ENCODE results near the gene FGF7.

GRCh38 chr15:49494842-49495241 lies 71.8 kb downstream of the FGF7 start:
- no peak for TF ChIP-seq CTCF (IDR thresholded peaks at IDR 0.05; ENCODE audit: extremely low read depth in 1 of 2, insufficient read depth in 1 of 2, low read depth in 1 of 2, low read length in 2 of 2)
- no peak for TF ChIP-seq POLR2AphosphoS5 (IDR thresholded peaks at IDR 0.05; ENCODE audit: insufficient read depth, low read depth, low read length)
- no peak for TF ChIP-seq POLR2A (IDR thresholded peaks at IDR 0.05; ENCODE audit: low read depth, low read length)
